IMR-90 (cell line): ENCODE data around the gene ARF5. TPM values are rescaled to one million over a fixed set of nuclear protein-coding genes. Genes with fewer than 3 reads are reported as not detected.
A peak's percentile ranks its signal among the peaks of the same experiment; 100 is the strongest.

Source experiments
- ATAC-seq: fragments of 200-7000 bp; cut with Tn5 transposase; 2 replicates; pipeline ENCODE4 v1.9.1; 2020; ENCODE audit warnings: low read depth, mild to moderate bottlenecking, moderate library complexity
- BruUV-seq: library from RNA; stranded (reverse); fragments of 400-500 nt; replicated peaks from 2 replicates; lab custom pipeline; 2021; lab: Mats Ljungman, UMichigan
- CTCF ChIA-PET: fragments of 300-600 bp; formaldehyde crosslinking; extraction: SDS; loops from one replicate; lab custom pipeline; 2021; ENCODE audit warnings: antibody characterized with exemption; lab: Yijun Ruan, JAX
- POLR2A ChIA-PET: fragments of 300-600 bp; sonication (Branson Sonifier 250); formaldehyde crosslinking; loops from one replicate; lab custom pipeline; 2022; ENCODE audit warnings: antibody characterized with exemption; ENCODE audit not compliant: unreplicated experiment; lab: Charles Lee
- DNase-seq: peaks from one replicate; pipeline ENCODE4 v3.0.0; 2013
- H2AFZ ChIP-seq: replicated peaks from 2 replicates; pipeline ENCODE3; 2013; ENCODE audit warnings: low read length, mild to moderate bottlenecking; ENCODE audit not compliant: poor library complexity
- H2AK5ac ChIP-seq: 2 replicates; pipeline ENCODE4 v1.6.1; 2013; ENCODE audit warnings: low read depth, low read length, inconsistent platforms
- H2AK9ac ChIP-seq: replicated peaks from 2 replicates; pipeline ENCODE3; 2013; ENCODE audit warnings: mild to moderate bottlenecking, low read depth, low read length, moderate library complexity; ENCODE audit not compliant: poor library complexity
- H2BK120ac ChIP-seq: 2 replicates; pipeline ENCODE4 v1.6.1; 2013; ENCODE audit warnings: low read depth, low read length, inconsistent platforms
- H2BK15ac ChIP-seq: 3 replicates; pipeline ENCODE4 v1.6.1; 2013; ENCODE audit warnings: low read depth, low read length, inconsistent platforms
- H2BK20ac ChIP-seq: 2 replicates; pipeline ENCODE4 v1.6.1; 2013; ENCODE audit warnings: low read depth, mild to moderate bottlenecking, inconsistent platforms, low read length, moderate library complexity
- H2BK5ac ChIP-seq: 2 replicates; pipeline ENCODE4 v1.6.1; 2013; ENCODE audit warnings: mild to moderate bottlenecking, low read depth, low read length, inconsistent platforms; ENCODE audit not compliant: poor library complexity, severe bottlenecking
- H3K14ac ChIP-seq: replicated peaks from 2 replicates; pipeline ENCODE4 v1.6.1; 2013; ENCODE audit warnings: low read depth, low read length, inconsistent platforms
- H3K18ac ChIP-seq: 2 replicates; pipeline ENCODE4 v1.6.1; 2013; ENCODE audit warnings: low read depth, low read length, control low read depth
- H3K23ac ChIP-seq: 2 replicates; pipeline ENCODE4 v1.6.1; 2013; ENCODE audit warnings: low read depth, low read length, inconsistent platforms
- H3K27ac ChIP-seq: 2 replicates; pipeline ENCODE4 v1.5.1; 2013; ENCODE audit warnings: mild to moderate bottlenecking, control low read depth, low read length; ENCODE audit not compliant: insufficient read depth
- H3K27me3 ChIP-seq: 2 replicates; pipeline ENCODE4 v1.6.1; 2013; ENCODE audit warnings: low read length; ENCODE audit not compliant: control insufficient read depth, insufficient read depth
- H3K36me3 ChIP-seq: 2 replicates; pipeline ENCODE4 v1.6.1; 2013; ENCODE audit warnings: low read length, mixed read lengths; ENCODE audit not compliant: control insufficient read depth, insufficient read depth
- H3K4ac ChIP-seq: 2 replicates; pipeline ENCODE4 v1.6.1; 2013; ENCODE audit warnings: low read depth, low read length, inconsistent platforms
- H3K4me1 ChIP-seq: 2 replicates; pipeline ENCODE4 v1.6.1; 2013; ENCODE audit warnings: low read length, mixed read lengths; ENCODE audit not compliant: control insufficient read depth, insufficient read depth
- H3K4me2 ChIP-seq: 2 replicates; pipeline ENCODE4 v1.6.1; 2013; ENCODE audit warnings: low read depth, mild to moderate bottlenecking, control low read depth, low read length, moderate library complexity
- H3K4me3 ChIP-seq: 2 replicates; pipeline ENCODE4 v1.5.1; 2013; ENCODE audit warnings: low read depth, mild to moderate bottlenecking, control low read depth, low read length, moderate library complexity; ENCODE audit not compliant: insufficient read depth
- H3K56ac ChIP-seq: 2 replicates; pipeline ENCODE4 v1.6.1; 2013; ENCODE audit warnings: low read length, inconsistent platforms; ENCODE audit not compliant: insufficient read depth; ENCODE audit errors: extremely low read depth
- H3K79me1 ChIP-seq, 2 experiments: 2 replicates each; pipeline ENCODE4 v1.6.1; 2013; ENCODE audit warnings: low read length in 2 of 2, inconsistent platforms in 1 of 2, low read depth in 1 of 2
- H3K9ac ChIP-seq: 2 replicates; pipeline ENCODE4 v1.6.1; 2013; ENCODE audit warnings: low read depth, low read length, control low read depth
- H3K9me1 ChIP-seq: 2 replicates; pipeline ENCODE4 v1.6.1; 2013; ENCODE audit warnings: low read length, inconsistent platforms; ENCODE audit not compliant: insufficient read depth
- H3K9me3 ChIP-seq: 2 replicates; pipeline ENCODE4 v1.6.1; 2013; ENCODE audit warnings: low read length; ENCODE audit not compliant: control insufficient read depth, insufficient read depth
- H4K20me1 ChIP-seq: 2 replicates; pipeline ENCODE4 v1.6.1; 2013; ENCODE audit warnings: low read length, inconsistent platforms; ENCODE audit not compliant: insufficient read depth
- H4K5ac ChIP-seq: 2 replicates; pipeline ENCODE4 v1.6.1; 2013; ENCODE audit warnings: mild to moderate bottlenecking, low read depth, low read length, control low read depth
- H4K8ac ChIP-seq, 2 experiments: 2 replicates each; pipeline ENCODE4 v1.6.1; 2013; ENCODE audit warnings: low read depth in 2 of 2, low read length in 2 of 2, control low read depth in 1 of 2, inconsistent platforms in 1 of 2
- H4K91ac ChIP-seq: 2 replicates; pipeline ENCODE4 v1.6.1; 2013; ENCODE audit warnings: low read depth, low read length, inconsistent platforms; ENCODE audit not compliant: insufficient read depth
- MAFK ChIP-seq: IDR thresholded peaks from 2 replicates; pipeline ENCODE4 v1.6.1; 2012; ENCODE audit warnings: low read depth, low read length, improper control_type of control experiment
- POLR2A ChIP-seq: IDR thresholded peaks from 2 replicates; pipeline ENCODE4 v1.6.1; 2012; ENCODE audit warnings: mild to moderate bottlenecking, low read depth, low read length
- WGBS, 2 experiments: methylation state at CpG; one replicate each; pipeline versions ENCODE4 v1.1.5 to v1.1.7; 2013; ENCODE audit warnings: missing lambda C conversion rate in 2 of 2; ENCODE audit not compliant: insufficient read length in 1 of 2; ENCODE audit errors: extremely low coverage in 2 of 2; 5-methylcytosine and 5-hydroxymethylcytosine counted together
- dilution Hi-C: fragments of 300-500 bp; cut with HindIII; formaldehyde crosslinking; loops from one replicate; pipeline ENCODE4 v1.14.3; 2018; ENCODE audit warnings: low sequenced_read_pairs; ENCODE audit not compliant: unreplicated experiment
- in situ Hi-C: fragments of 300-500 bp; cut with MboI; formaldehyde crosslinking; loops from 3 replicates; pipeline ENCODE4 v1.14.3; 2019; ENCODE audit warnings: low sequenced_read_pairs, inconsistent platforms, mixed read lengths
- intact Hi-C: fragments of 100-400 bp; cut with micrococcal nuclease; formaldehyde crosslinking; loops from 2 replicates; pipeline ENCODE4 v1.10.0; 2022
- polyA plus RNA-seq, 3 experiments: library from polyadenylated mRNA; depleted of rRNA; stranded (reverse); fragments of >200 nt; gene quantifications; 2 replicates each; pipeline ENCODE4 v1.2.3, GENCODE V29; 2012; ENCODE audit warnings: low replicate concordance in 1 of 3
- total RNA-seq: library from RNA; depleted of rRNA; stranded (reverse); fragments of >200 nt; gene quantifications from 2 replicates; pipeline ENCODE4 v1.2.3, GENCODE V29; 2012

ARF5 gene
- total and polyA plus RNA-seq, 2 of the 4 experiments (the other 2 are of a cell fraction) = 128 to 274 TPM

GRCh38 chr7:127584648-127585043 lies 3.6 kb upstream of the ARF5 start:
- WGBS, 2 experiments = 44% methylated on average over 3 of the region's 12 CpGs; no CpG with 5 or more reads in 1 of the 2 experiments
- BruUV-seq = no TSS peak
- TF ChIP-seq POLR2A (no peak), MAFK (no peak)
- Histone ChIP-seq H2BK120ac (no peak overlapping the region), H3K79me1 (peaks cover 30 to 76% of the 10 kb centered on the region in 2 experiments), H4K8ac (peak overlapping the region; percentile 81 to 94; a peak in 2 of 4 replicates), H3K4ac (peak overlapping the region; percentile 81), H3K23ac (peak overlapping the region; percentile 71), H3K9me3 (no peaks in the 10 kb centered on the region), H3K9ac (peak overlapping the region; percentile 82), H3K36me3 (peaks cover 19% of the 10 kb centered on the region), H3K4me2 (peak overlapping the region; percentile 99), H4K5ac (no peak overlapping the region), H2AFZ (peak overlapping the region; percentile 97), H3K14ac (peak overlapping the region; percentile 80; the same call in 1 of the 2 replicates), H4K91ac (no peak overlapping the region), H4K20me1 (peaks cover 41% of the 10 kb centered on the region), H2AK9ac (peak overlapping the region; percentile 74), H3K4me1 (peaks cover 21% of the 10 kb centered on the region), H2BK20ac (no peak overlapping the region), H3K4me3 (peak overlapping the region; percentile 87), H3K27me3 (no peaks in the 10 kb centered on the region), H3K18ac (no peak overlapping the region), H3K56ac (peak overlapping the region; percentile 67; the same call in 1 of the 2 replicates), H2BK15ac (no peak overlapping the region), H2AK5ac (peak overlapping the region; percentile 58; the same call in 1 of the 2 replicates), H3K27ac (peak overlapping the region; percentile 83), H2BK5ac (no peak overlapping the region), H3K9me1 (peaks cover 17% of the 10 kb centered on the region)
- DNase-seq = no peak
- dilution Hi-C loops (no loop called here), in situ Hi-C loops (no loop called here), intact Hi-C loops (loop anchor here (2.0 to 10.0 kb wide), 3 partner anchors 68 to 450 kb away; partner anchors contain the start of genes LRRC4, SND1 and ZNF800)
- CTCF ChIA-PET = no interaction called here
- POLR2A ChIA-PET = no interaction called here
- no peak for ATAC-seq
